ENCODE results near the gene SPTSSB. TPM values are rescaled to one million over a fixed set of nuclear protein-coding genes. Genes with fewer than 3 reads are reported as not detected.

Gene SPTSSB
- total RNA-seq, 1 experiment from 2014 or later: 2.9 TPM

GRCh38 chr3:161342629-161343028 lies 28.7 kb downstream of the SPTSSB start:
- Histone ChIP-seq H4K20me1 (ENCODE audit: insufficient read depth) (no peaks in the 10 kb centered on the region), H3K4me3 (replicated peaks in 1 of 2; ENCODE audit: low read depth in 1 of 2, low read length in 2 of 2) (no peak overlapping the region), H3K4me1 (ENCODE audit: control insufficient read depth in 1 of 2, insufficient read depth in 2 of 2, low read length in 2 of 2) (peaks cover 0 to 9% of the 10 kb centered on the region in 2 experiments; a peak in 2 of 4 replicates), H3K9me3 (ENCODE audit: control insufficient read depth in 1 of 2, insufficient read depth in 1 of 2, low read depth in 1 of 2, low read length in 2 of 2) (no peaks in the 10 kb centered on the region), H2AFZ (ENCODE audit: low read depth, low read length, poor library complexity, severe bottlenecking) (no peak overlapping the region), H3K27me3 (ENCODE audit: insufficient read depth, low read length) (no peaks in the 10 kb centered on the region), H3K9me2 (ENCODE audit: insufficient read depth) (no peaks in the 10 kb centered on the region), H3K36me3 (ENCODE audit: control insufficient read depth in 1 of 2, insufficient read depth in 2 of 2, low read length in 2 of 2) (no peaks in the 10 kb centered on the region), H3K27ac (ENCODE audit: low read depth, low read length) (no peak overlapping the region), H3K4me2 (ENCODE audit: low read length) (no peak overlapping the region), H3K79me2 (ENCODE audit: insufficient read depth, low read length) (no peaks in the 10 kb centered on the region), H3K9ac (ENCODE audit: low read length) (no peak overlapping the region)
- CTCF ChIA-PET: interaction anchor here (1.3 kb wide), 1 partner anchor 29 kb away, joined by 4 read pairs; the partner anchor contains the start of gene SPTSSB
- DNase-seq (ENCODE audit: low read depth, low spot score) (no peak), ATAC-seq (no peak)
- intact Hi-C loops (cut with micrococcal nuclease): no loop called here
- RAD21 ChIA-PET (ENCODE audit: low non-redundant PET in 1 of 2, low total read pairs in 2 of 2, uncharacterized antibody in 2 of 2, unreplicated experiment in 2 of 2): no interaction called here
- no TSS peak for BruUV-seq (replicated peaks)
- no peak for TF ChIP-seq EZH2 (IDR thresholded peaks at IDR 0.05)
- no peak for TF ChIP-seq JUND (IDR thresholded peaks at IDR 0.05)
- TF ChIP-seq RAD21 (IDR thresholded peaks at IDR 0.05; ENCODE audit: low read depth): no peak
- no peak for TF ChIP-seq POLR2AphosphoS5 (IDR thresholded peaks at IDR 0.05; ENCODE audit: low read depth, low read length)
- TF ChIP-seq POLR2A (IDR thresholded peaks at IDR 0.05; ENCODE audit: borderline replicate concordance, extremely low read depth, insufficient read depth, insufficient read length): no peak
- no peak for TF ChIP-seq EZH2phosphoT487 (IDR thresholded peaks at IDR 0.05; ENCODE audit: borderline replicate concordance)
- TF ChIP-seq TCF7L2 (IDR thresholded peaks at IDR 0.05; ENCODE audit: borderline replicate concordance, extremely low read depth, insufficient read depth, insufficient read length): no peak
- TF ChIP-seq CBX3 (IDR thresholded peaks at IDR 0.05; ENCODE audit: low read depth): no peak
- no peak for TF ChIP-seq ELF1 (IDR thresholded peaks at IDR 0.05; ENCODE audit: borderline replicate concordance, low read depth)
- TF ChIP-seq FOSL1 (IDR thresholded peaks at IDR 0.05; ENCODE audit: low read depth): no peak
- no peak for TF ChIP-seq EGR1 (IDR thresholded peaks at IDR 0.05; ENCODE audit: low read depth)
- no peak for TF ChIP-seq ATF3 (IDR thresholded peaks at IDR 0.05)
- no peak for TF ChIP-seq SIN3A (IDR thresholded peaks at IDR 0.05; ENCODE audit: low read depth)
- TF ChIP-seq YY1 (IDR thresholded peaks at IDR 0.05; ENCODE audit: extremely low read depth, insufficient replicate concordance, low read depth, low read length): no peak
- TF ChIP-seq, protein P1, sequence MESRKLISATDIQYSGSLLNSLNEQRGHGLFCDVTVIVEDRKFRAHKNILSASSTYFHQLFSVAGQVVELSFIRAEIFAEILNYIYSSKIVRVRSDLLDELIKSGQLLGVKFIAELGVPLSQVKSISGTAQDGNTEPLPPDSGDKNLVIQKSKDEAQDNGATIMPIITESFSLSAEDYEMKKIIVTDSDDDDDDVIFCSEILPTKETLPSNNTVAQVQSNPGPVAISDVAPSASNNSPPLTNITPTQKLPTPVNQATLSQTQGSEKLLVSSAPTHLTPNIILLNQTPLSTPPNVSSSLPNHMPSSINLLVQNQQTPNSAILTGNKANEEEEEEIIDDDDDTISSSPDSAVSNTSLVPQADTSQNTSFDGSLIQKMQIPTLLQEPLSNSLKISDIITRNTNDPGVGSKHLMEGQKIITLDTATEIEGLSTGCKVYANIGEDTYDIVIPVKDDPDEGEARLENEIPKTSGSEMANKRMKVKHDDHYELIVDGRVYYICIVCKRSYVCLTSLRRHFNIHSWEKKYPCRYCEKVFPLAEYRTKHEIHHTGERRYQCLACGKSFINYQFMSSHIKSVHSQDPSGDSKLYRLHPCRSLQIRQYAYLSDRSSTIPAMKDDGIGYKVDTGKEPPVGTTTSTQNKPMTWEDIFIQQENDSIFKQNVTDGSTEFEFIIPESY (IDR thresholded peaks at IDR 0.05; ENCODE audit: extremely low read depth, insufficient replicate concordance, low read length): no peak
- TF ChIP-seq, protein P2, sequence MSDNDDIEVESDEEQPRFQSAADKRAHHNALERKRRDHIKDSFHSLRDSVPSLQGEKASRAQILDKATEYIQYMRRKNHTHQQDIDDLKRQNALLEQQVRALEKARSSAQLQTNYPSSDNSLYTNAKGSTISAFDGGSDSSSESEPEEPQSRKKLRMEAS (IDR thresholded peaks at IDR 0.05): no peak
- TF ChIP-seq SRF (IDR thresholded peaks at IDR 0.05; ENCODE audit: low read depth): no peak
- TF ChIP-seq ZFX (IDR thresholded peaks at IDR 0.05): no peak
- POLR2A ChIA-PET: no interaction called here
